Ishikawa (cell line): Measurements from ENCODE around the gene KRTAP10-7.
"Not testable (repeated sequence)": the region's sequence is repeated elsewhere in the genome, so short reads cannot be mapped to it uniquely, and the experiment has no call there.

Experiments
- EGR1 ChIP-seq: IDR thresholded peaks from 2 replicates; pipeline ENCODE4 v1.6.1; 2012
- RAD21 ChIP-seq: IDR thresholded peaks from 2 replicates; pipeline ENCODE4 v1.6.1; 2012; ENCODE audit warnings: low read depth
- TCF12 ChIP-seq: IDR thresholded peaks from 2 replicates; pipeline ENCODE4 v1.6.1; 2012; ENCODE audit warnings: low read depth
- ZBTB7A ChIP-seq: IDR thresholded peaks from 2 replicates; pipeline ENCODE4 v1.6.1; 2012; ENCODE audit warnings: low read depth
- TF ChIP-seq, protein P1 (sequence below): IDR thresholded peaks from 2 replicates; pipeline ENCODE4 v1.6.1; 2012

- TF ChIP-seq RAD21, EGR1, ZBTB7A: not testable (repeated sequence)
- TF ChIP-seq TCF12: peak; percentile 20; the same call in 1 of the 2 replicates
- TF ChIP-seq, protein P1, sequence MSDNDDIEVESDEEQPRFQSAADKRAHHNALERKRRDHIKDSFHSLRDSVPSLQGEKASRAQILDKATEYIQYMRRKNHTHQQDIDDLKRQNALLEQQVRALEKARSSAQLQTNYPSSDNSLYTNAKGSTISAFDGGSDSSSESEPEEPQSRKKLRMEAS: not testable (repeated sequence)
These were observed 26.9 kb downstream of the KRTAP10-7 start for GRCh38 chr21:44627181-44627822.
